Activated CD4-positive, alpha-beta memory T cell treated with anti-CD3 and anti-CD28 coated beads, Interleukin-2, amount 10 ng/mL, durations not matched to agents 7 days and 5 days (primary cell): ENCODE measurements around the gene INPP5A. TPM values are rescaled to one million over a fixed set of nuclear protein-coding genes. Genes with fewer than 3 reads are reported as not detected.

ENCODE experiments used
- CTCF ChIA-PET: fragments of 350-600 bp; sonication (Branson Sonifier 250); formaldehyde crosslinking; loops from one replicate; lab custom pipeline; 2021; ENCODE audit warnings: antibody characterized with exemption, inconsistent platforms; lab: Charles Lee
- POLR2A ChIA-PET: fragments of 350-600 bp; sonication (Branson Sonifier 250); formaldehyde crosslinking; loops from one replicate; lab custom pipeline; 2021; ENCODE audit warnings: antibody characterized with exemption; lab: Charles Lee
- DNase-seq: peaks from one replicate; pipeline ENCODE4 v3.0.0-alpha.2; 2020
- H3K27ac Mint-ChIP-seq: one replicate; pipeline ENCODE4 v1.8.0; 2021; ENCODE audit warnings: mild to moderate bottlenecking, mixed read lengths
- H3K27me3 Mint-ChIP-seq: one replicate; pipeline ENCODE4 v1.8.0; 2021; ENCODE audit warnings: mixed read lengths
- H3K36me3 Mint-ChIP-seq: one replicate; pipeline ENCODE4 v1.8.0; 2021; ENCODE audit warnings: low read depth, mixed read lengths
- H3K4me1 Mint-ChIP-seq: one replicate; pipeline ENCODE4 v1.8.0; 2021; ENCODE audit warnings: mixed read lengths
- H3K4me3 Mint-ChIP-seq: one replicate; pipeline ENCODE4 v1.8.0; 2021; ENCODE audit warnings: mild to moderate bottlenecking, mixed read lengths
- H3K9me3 Mint-ChIP-seq: one replicate; pipeline ENCODE4 v1.8.0; 2021; ENCODE audit warnings: mixed read lengths
- total RNA-seq, 2 experiments: library from RNA; stranded (reverse); gene quantifications; one replicate each; pipeline ENCODE4 v1.2.3, GENCODE V29; 2021

Gene INPP5A
- total RNA-seq, 2 experiments from 2014 or later, result 9.3 to 9.5 TPM

GRCh38 chr10:132508581-132509443, 28.8 kb upstream of the INPP5A start:
- no peak overlapping the region for H3K4me3 Mint-ChIP-seq
- H3K27me3 Mint-ChIP-seq, result no peaks in the 10 kb centered on the region
- ChIA-PET CTCF (no interaction called here), POLR2A (no interaction called here)
- H3K9me3 Mint-ChIP-seq, result no peaks in the 10 kb centered on the region
- no peak overlapping the region for H3K27ac Mint-ChIP-seq
- no peaks in the 10 kb centered on the region for H3K4me1 Mint-ChIP-seq
- no peaks in the 10 kb centered on the region for H3K36me3 Mint-ChIP-seq
- no peak for DNase-seq

GRCh38 chr10:132509506-132510173, 27.9 kb upstream of the INPP5A start:
- Mint-ChIP-seq H3K27me3 (no peaks in the 10 kb centered on the region), H3K4me3 (no peak overlapping the region), H3K36me3 (no peaks in the 10 kb centered on the region), H3K27ac (no peak overlapping the region), H3K4me1 (no peaks in the 10 kb centered on the region), H3K9me3 (no peaks in the 10 kb centered on the region)
- POLR2A ChIA-PET, result no interaction called here
- CTCF ChIA-PET, result no interaction called here
- no peak for DNase-seq

GRCh38 chr10:132510174-132510611, 27.4 kb upstream of the INPP5A start:
- CTCF ChIA-PET, result no interaction called here
- H3K36me3 Mint-ChIP-seq, result no peaks in the 10 kb centered on the region
- no peak overlapping the region for H3K4me3 Mint-ChIP-seq
- no peak overlapping the region for H3K27ac Mint-ChIP-seq
- POLR2A ChIA-PET, result no interaction called here
- H3K27me3 Mint-ChIP-seq, result no peaks in the 10 kb centered on the region
- no peaks in the 10 kb centered on the region for H3K4me1 Mint-ChIP-seq
- no peak for DNase-seq
- no peaks in the 10 kb centered on the region for H3K9me3 Mint-ChIP-seq

- H3K4me1 Mint-ChIP-seq, result no peaks in the 10 kb centered on the region
- no peaks in the 10 kb centered on the region for H3K27me3 Mint-ChIP-seq
- no peak overlapping the region for H3K4me3 Mint-ChIP-seq
- no peak for DNase-seq
- no peak overlapping the region for H3K27ac Mint-ChIP-seq
- CTCF ChIA-PET, result no interaction called here
- POLR2A ChIA-PET, result no interaction called here
- H3K36me3 Mint-ChIP-seq, result no peaks in the 10 kb centered on the region
- H3K9me3 Mint-ChIP-seq, result no peaks in the 10 kb centered on the region
These were observed 26.2 kb upstream of the INPP5A start for GRCh38 chr10:132511121-132512051.

- Mint-ChIP-seq H3K4me1 (no peaks in the 10 kb centered on the region), H3K27me3 (no peaks in the 10 kb centered on the region), H3K36me3 (no peaks in the 10 kb centered on the region), H3K27ac (no peak overlapping the region), H3K9me3 (no peaks in the 10 kb centered on the region), H3K4me3 (no peak overlapping the region)
- no peak for DNase-seq
- ChIA-PET POLR2A (no interaction called here), CTCF (no interaction called here)
These were observed 25.5 kb upstream of the INPP5A start for GRCh38 chr10:132512052-132512442.

GRCh38 chr10:132512693-132513345, 24.8 kb upstream of the INPP5A start:
- Mint-ChIP-seq H3K4me1 (no peaks in the 10 kb centered on the region), H3K9me3 (no peaks in the 10 kb centered on the region), H3K4me3 (no peak overlapping the region), H3K27ac (no peak overlapping the region), H3K36me3 (no peaks in the 10 kb centered on the region), H3K27me3 (no peaks in the 10 kb centered on the region)
- ChIA-PET POLR2A (no interaction called here), CTCF (no interaction called here)
- DNase-seq, result no peak

GRCh38 chr10:132514821-132515520, 22.6 kb upstream of the INPP5A start:
- no peak for DNase-seq
- ChIA-PET POLR2A (no interaction called here), CTCF (no interaction called here)
- H3K27ac Mint-ChIP-seq, result no peak overlapping the region
- no peaks in the 10 kb centered on the region for H3K9me3 Mint-ChIP-seq
- no peaks in the 10 kb centered on the region for H3K4me1 Mint-ChIP-seq
- no peaks in the 10 kb centered on the region for H3K27me3 Mint-ChIP-seq
- no peaks in the 10 kb centered on the region for H3K36me3 Mint-ChIP-seq
- H3K4me3 Mint-ChIP-seq, result no peak overlapping the region

- Mint-ChIP-seq H3K4me3 (no peak overlapping the region), H3K27me3 (no peaks in the 10 kb centered on the region), H3K36me3 (no peaks in the 10 kb centered on the region), H3K4me1 (no peaks in the 10 kb centered on the region), H3K9me3 (no peaks in the 10 kb centered on the region), H3K27ac (no peak overlapping the region)
- ChIA-PET POLR2A (no interaction called here), CTCF (no interaction called here)
- no peak for DNase-seq
These were observed 21.5 kb upstream of the INPP5A start for GRCh38 chr10:132515811-132516726.

- no peak overlapping the region for H3K4me3 Mint-ChIP-seq
- no peaks in the 10 kb centered on the region for H3K4me1 Mint-ChIP-seq
- H3K36me3 Mint-ChIP-seq, result no peaks in the 10 kb centered on the region
- no peak overlapping the region for H3K27ac Mint-ChIP-seq
- no peaks in the 10 kb centered on the region for H3K27me3 Mint-ChIP-seq
- CTCF ChIA-PET, result no interaction called here
- H3K9me3 Mint-ChIP-seq, result no peaks in the 10 kb centered on the region
- POLR2A ChIA-PET, result no interaction called here
- DNase-seq, result no peak
These were observed 20.5 kb upstream of the INPP5A start for GRCh38 chr10:132516771-132517725.

- H3K36me3 Mint-ChIP-seq, result no peaks in the 10 kb centered on the region
- no peaks in the 10 kb centered on the region for H3K4me1 Mint-ChIP-seq
- ChIA-PET CTCF (no interaction called here), POLR2A (no interaction called here)
- DNase-seq, result no peak
- H3K4me3 Mint-ChIP-seq, result no peak overlapping the region
- H3K9me3 Mint-ChIP-seq, result no peaks in the 10 kb centered on the region
- no peak overlapping the region for H3K27ac Mint-ChIP-seq
- no peaks in the 10 kb centered on the region for H3K27me3 Mint-ChIP-seq
These were observed 19.6 kb upstream of the INPP5A start for GRCh38 chr10:132517951-132518521.
